CD4-positive, alpha-beta T cell treated with Interferon alpha-2 for 1 hour (primary cell): Measurements from ENCODE around the gene PTGES.

Source experiments
- DNase-seq, 2 donors: peaks; one replicate each; pipeline ENCODE4 v3.0.0-alpha.2; 2020 to 2022

Gene PTGES

DNA sequence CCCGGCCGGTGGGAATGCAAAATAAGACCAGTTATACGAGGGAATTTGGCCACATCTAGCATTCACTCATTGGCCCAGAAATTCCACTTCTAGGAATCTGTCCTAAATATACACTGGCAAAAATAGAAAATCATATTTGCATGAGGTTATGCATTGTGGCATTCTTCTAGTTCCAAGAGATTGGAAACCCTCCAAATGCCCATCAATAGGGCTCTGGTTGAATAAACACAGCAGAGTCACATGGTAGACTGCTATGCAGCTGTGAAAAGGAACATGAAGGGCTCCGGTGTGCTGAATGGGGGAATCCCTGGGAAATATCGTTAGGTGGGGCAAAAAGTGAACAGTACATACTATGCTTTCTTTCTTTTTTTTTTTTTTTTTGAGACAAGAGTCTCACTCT is 36.8 kb downstream of the PTGES start:
- no peak for DNase-seq

DNA sequence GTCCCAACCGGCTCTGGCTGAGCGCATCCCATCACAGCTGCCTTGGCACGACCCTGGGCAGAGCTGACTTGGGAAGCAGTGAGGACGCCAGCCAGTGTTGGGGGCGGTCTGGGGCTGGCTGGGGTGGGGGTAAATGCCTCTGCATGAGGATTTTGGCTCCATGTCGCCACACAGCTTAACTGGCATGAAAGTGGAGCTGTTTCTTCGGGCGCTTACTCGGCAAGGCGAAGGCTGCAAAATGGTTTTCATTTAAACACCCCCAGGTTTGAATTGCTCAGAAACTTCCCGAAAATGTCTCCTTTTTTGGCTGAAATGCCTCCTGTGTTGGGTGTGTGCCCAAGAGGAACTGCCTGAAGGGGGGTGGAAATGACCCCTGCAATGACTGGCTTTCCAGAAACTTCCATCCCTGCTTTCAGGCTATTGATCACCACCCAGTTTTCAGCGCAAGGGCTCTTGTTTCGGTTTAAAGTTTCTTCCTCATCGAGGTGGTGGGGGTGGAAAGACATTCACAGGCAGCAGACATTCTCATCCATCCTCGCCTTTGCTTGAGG is 38.3 kb downstream of the PTGES start:
- DNase-seq = no peak

DNA sequence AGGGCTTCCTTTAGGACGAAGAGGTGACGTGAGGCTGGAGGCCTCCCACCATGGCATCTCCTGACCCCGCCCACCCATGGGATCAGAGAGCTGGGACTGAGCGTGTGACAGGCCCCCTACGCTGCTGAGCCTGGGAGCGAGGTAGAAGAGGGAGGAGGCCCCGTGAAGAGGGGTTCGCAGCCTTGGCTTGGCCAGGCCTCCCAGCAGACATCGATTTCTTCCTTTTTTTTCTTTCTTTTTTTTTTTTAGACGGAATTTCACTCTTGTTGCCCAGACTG is 39.5 kb downstream of the PTGES start:
- DNase-seq = no peak

DNA sequence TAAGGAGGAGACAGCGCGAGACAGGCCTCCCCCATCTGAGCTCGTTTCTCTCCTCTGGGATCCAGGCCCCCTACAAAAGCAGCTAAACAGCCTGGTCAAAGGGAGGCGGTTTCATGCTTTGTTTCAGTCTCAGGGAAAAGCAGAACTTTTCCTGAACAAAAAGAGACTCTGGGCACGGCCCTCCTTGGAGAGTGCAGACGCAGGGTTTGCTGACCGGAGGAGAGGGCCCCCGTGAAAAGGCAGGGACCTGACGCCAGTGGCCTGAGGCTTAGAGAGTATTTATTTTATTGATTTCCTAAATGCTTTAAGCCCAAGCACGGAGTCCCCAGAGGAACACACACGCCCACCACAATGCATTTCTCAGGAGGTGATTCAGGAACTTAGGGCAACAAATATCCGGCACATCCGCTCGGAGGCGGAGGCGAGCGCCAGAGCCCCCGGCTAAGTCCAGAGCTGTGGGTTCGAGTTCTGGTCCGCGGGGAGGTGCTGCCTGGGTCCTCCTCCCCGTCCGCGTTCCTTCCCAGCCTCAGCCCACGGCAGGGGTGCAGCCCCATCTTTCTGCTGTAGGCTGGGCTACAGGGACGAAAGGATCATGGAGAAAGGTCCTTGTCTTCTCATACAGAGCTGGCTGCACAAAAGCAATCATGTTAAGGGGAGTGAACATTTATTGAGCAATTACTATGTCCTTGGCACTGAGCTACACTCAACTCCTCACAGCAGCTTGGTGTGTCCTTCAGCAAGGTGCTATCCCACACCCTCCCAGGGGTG is 40.0 kb downstream of the PTGES start:
- DNase-seq = no peak

DNA sequence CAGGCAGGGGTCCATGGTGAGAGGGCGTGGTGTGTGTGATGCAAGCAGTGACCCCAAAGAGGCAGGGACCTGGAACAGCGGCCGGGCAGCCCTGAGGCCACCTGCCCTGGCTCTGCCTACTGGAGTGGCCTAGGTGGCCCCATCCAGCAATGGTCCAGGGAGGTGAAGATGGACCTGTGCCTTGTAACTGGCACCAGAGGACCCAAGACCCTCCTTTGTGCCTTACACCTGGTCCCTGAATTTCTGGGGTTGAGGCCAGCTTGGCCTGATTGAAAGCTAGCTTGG is 42.7 kb downstream of the PTGES start:
- DNase-seq = no peak

DNA sequence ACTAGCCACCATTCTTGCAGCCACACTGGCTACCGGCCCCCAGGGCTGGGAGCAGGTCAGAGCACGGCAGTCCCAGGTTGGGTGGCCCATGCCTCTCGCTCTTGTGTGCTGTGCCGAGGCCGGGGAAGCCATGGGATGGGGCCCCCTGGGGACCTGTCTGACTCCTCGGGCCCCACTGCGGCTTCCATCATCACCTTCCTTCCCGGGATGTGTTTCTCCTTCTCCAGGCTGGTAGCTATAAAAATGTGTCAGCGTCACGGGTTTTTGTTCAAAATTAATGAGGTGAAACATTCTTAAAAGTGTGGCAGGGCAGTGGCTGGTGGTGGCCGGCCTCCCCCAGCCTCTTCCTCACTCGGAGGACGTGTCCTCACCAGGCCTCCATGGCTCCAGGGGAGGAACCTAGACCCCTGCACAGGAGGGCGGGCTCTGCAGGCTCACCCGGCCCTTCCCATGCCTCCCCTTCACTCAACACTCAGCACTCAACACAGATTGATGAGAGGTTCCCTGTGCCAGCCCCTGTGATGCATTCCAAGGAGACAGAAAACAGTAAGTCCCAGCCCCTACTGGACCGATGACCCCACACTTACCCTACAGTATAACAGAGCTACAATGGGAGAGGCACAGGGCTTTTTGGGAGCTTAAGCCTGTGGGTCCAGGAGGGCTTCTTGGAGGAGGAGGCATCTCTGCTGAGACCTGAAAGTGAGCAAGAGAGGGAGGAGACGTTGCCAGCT is 43.2 kb downstream of the PTGES start:
- no peak for DNase-seq

DNA sequence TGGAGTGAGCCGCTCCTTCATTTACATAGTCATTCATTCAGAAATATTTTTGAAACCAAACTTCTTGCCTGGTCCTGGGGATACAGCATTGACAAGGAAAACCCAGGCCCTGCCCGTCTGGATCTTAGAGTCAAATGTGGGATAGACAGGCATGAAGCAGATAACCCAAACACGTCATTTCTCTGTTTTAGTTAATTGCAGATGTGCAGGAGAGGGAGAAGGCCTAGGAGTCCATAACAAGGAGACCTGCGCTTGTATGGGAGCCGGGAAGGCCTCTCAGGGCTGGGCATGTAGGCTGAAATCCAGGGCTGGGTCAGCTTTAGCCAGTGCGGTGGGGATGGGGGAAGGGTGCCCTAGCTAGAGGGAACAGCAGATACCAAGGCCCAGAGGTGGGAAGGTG is 44.0 kb downstream of the PTGES start:
- no peak for DNase-seq

DNA sequence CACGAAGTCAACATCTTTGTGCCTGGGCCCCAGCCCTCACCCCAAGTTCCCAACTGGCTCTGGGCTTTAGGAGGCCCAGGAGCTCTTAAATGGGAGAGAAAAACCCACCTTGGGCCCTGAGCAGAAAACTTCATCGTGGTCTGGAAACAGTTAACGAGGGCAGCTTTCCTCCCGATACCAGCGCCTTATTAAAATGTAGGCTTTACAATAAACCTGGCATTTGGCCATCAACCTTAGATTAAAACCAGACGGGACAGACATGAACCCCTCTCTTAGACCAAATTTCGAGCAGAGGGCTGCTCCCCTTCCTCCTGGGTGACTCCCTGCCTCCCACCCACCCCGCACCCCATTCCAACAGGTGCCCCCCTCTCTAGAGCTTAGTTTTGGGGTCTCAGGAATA is 48.0 kb downstream of the PTGES start:
- DNase-seq = no peak

DNA sequence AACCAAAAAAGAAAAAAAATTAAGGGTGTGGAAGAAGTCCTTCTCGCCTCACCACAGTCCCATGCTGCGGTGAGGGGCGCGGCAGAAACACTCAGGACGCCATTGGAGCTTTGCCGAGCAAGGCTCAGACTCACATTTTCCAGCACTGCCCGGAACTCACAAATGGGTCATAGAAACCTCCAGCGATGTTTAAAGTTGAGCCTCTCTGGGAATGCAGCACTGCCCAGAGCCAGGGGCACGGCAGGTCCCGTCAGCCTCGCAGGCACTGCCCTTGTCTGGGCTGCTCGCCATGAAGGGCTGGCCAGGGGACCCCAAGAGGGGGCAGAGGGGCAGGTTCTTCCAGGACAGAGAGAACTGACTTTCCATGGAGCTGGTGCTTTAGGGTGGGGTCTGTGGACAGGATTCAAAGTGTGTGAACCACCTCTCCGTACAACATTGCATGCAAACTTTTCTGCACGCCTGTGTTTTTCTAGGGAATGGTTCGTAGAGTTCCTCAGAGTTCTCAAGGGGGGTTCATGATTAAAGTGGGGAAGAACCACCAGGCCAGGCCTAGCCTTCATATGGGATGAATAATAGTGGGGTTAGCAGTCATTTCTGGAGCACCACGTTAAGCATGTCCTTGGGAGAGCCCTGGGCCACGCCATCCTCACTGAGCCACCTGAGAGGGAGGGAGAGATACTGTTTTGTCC is 49.0 kb downstream of the PTGES start:
- no peak for DNase-seq

DNA sequence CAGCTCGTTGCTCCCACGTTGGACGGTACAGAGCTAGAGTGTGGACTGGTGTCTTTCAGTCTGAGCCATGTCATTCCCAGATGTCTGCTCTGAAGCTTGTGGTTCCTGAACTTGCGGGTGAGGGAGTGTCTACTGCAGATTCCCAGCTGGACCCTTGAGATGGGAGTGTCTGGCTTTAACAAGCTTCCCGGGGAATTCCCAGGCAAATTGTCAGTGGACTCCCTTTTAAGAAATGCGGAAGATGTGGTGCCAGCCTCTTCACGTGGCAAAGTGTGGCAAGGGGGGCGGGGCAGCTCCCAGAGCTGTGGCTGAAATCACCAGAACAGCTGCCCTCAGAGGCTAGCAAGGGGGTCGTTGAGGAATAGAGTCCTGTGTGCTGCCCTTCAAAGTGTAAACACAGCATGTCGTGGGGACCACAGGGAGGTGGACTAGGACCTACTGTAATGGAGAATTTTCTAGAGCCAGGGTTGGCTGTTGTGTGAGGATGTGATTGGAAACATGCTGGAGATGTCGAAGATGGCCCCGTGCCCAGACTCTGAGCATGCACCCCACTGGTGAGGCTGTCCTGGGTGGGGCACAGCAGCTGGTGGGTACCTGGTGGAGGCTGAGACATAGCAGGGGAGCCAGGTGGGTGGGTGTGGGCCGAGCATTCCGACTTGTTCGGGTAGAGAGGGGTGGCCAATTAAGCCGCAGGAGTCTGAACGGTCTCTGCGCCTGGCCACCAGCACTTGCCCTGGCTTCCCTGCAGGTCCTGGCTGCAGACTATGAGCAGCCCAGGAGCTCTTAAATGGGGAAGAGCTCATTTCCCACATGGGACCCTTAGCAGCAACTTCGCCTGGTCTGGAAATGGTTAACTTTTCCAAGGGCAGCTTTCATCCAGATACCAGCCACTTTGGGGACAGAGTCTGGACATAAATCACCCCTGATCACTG is 50.0 kb downstream of the PTGES start:
- no peak for DNase-seq

DNA sequence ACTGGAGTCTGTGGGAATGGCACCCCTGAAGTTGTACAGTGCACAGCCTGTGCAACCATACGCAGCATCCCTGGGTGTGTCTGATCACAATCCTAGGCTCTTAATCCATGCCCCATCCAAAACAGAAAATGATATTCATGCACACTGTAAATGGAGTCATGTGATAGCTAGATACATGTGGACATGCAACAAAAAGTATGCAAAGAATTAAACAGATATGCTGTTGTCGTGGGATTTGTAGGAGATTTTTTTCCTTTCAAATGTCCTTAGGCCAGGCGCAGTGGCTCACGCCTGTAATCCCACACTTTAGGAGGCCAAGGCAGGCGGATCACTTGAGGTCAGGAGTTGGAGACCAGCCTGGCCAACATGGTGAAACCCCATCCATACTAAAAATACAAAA is 51.3 kb downstream of the PTGES start:
- no peak for DNase-seq

DNA sequence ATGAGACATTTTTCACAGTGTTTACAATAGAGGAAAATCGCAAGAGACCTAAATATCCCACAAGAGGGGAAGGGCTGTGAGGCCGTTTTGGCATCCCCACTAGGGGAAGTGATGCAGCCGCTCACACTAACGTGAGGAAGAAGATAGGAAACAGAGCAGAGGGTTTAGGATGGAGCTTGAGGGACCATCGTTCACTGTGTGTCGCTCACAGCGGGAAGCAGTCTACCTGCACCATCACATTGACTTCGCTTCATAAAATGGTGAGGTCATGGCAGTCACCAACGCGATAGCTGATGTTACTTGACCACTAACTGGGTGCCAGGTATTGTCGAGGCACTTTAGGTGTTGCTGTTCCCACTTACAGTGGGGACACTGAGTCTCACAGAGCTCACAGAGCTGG is 51.8 kb downstream of the PTGES start:
- no peak for DNase-seq

DNA sequence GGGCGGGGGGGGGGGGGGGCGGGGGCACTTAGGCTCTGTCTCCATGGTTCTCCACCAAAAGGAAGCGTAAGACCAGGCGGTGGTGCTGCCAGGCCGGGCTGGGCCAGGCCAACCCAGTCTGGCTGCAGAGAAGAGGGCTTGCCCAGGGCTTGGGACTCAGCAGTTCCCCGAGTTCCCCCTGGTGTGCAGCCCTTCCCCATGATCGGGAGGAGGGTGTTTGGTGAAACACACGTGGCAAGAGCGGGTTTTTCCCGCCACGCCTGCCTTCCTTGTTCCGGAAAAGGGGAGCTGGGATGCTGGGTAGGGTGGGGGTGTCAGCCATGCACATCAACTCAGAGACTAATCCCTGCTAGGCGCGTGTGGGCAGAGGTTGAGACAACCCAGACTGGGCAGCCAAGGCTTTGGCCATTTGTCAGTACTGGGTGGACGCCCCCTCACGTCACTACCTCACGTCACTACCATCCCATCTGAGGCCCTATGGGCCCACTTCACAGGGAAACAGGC is 54.5 kb downstream of the PTGES start:
- no peak for DNase-seq

DNA sequence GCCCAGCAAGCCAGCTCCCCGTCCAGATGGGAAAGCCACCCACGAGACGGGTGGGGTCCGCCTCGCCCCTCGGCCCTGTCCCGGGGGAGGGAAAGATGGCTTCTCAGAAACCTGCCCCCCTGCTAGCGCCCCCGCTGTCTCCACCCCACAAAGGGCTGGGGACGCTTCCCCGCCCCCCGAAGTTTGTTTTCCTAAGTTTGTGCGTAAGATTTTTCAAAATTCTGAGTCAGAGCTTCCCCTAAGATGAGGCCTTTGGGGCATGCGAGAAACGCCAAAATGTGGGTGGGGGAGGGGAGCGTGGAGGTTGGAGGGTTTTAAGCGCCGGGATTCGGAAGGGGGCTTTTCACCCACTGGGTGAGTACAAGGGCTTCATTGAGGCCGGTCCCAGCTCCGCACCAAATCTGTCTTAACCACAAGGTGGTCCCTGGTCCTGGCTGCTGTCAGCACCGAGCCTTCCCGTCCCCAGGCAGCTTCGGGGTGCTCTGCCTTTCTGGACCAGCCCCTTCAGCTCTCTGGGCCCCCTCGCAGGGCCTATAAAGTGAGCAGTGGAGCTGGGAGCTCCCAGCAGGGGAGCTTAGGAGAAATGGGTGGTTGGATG is 55.1 kb downstream of the PTGES start:
- DNase-seq = no peak

DNA sequence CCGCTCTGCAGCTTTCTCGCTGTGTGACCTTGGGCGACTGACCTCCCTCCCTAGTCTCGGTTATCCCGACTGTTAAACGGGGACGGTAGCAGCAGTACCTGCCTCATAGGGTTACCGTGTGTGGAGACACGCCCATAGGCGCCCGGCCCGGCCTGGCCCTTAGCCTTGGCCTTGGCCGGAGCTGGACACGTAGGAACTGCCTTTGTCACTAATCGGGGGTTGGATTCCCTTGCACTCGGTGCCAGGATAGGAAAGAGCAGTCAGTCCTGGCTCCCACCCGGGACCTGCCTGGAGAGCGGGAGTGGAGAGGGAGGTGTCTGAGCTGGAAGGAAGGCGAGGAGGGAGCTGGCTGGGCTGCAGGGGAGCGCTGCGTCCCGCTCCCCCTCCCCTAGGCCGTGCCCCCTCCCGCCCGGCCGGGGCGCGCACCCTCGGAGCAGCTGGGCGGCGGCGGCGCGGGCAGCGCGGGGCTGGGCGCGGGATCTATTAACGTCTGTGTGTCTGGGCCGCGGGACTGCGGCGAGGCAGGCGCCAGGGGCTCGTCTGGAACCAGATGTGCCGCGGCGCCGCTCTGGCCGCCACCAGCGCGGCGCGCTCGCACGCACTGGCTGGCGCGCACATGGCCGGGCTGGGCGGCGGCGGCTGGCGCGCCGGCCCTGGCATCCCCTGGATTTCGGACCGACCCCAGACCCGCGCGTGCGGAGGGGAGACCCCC is 55.7 kb downstream of the PTGES start:
- DNase-seq = no peak

DNA sequence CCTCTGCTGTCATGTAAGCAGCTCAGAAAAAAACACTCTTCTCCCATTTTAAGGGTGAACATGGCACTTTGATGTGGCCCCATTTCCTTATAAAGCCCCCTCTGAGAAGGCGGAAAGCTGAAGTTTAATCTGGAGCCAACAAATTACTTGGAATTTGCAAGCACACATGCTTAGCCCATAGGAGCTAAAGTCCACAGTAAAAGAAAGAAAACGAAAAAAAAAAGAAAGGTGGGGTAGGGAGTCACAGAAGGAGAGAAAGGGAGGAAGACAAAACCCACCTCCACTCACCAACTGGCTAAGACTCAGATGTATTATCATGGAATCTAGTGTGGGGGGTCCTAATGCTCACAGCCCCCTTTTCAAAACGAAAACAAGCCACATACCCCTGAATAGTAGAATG is 57.0 kb downstream of the PTGES start:
- no peak for DNase-seq

DNA sequence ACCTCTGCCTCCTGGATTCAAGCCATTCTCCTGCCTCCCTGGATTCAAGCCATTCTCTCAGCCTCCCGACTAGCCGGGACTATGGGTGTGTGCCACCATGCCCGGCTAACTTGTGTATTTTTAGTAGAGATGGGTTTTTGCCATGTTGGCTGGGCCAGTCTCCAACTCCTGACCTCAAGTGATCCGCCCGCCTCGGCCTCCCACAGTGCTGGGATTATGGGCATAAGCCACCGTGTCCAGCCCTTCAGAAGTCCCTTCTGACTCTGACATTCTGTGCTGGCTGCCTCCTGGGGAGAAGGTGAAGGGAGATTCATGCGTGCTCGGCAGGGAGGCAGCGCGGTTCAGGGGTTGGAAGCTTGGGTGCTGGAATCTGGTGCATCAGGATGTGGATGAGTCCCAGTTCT is 58.6 kb downstream of the PTGES start:
- DNase-seq = no peak

DNA sequence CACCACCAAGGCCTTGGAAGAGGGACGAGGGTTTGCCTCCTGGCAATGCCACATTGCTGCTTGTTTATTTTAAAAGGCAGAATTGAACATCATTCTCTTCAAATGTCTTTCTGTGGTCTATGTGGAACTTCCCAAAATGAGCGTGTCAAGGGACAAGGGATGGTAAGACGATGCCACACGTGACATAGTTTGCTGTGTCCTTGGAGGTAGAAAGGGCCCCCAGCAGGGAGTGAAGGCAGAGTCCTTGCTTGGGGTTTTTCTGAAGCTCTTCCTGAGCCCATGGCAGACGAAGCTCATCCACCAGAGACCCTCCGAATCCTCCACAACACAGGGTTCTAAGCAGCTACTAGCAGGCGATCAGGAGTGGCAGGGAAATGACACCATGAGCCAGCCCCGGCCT is 59.1 kb downstream of the PTGES start:
- DNase-seq = no peak

DNA sequence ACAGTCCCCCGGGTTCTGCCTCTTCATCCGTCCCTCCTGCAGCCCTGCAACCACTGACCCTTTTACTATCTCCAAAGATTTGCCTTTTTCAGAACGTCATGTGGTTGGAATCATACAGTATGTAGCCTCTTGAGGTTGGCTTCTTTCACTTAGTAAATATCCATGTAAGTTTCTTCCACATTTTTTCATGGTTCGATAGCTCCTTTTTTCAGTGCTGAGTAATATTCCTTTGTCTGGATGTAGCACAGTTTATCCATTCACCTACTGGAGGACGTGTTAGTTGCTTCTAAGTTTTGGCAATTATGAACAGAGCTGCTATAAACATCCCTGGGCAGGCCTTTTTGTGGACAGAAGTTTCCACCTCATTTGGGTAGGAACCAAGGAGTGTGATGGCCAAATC is 60.3 kb downstream of the PTGES start:
- DNase-seq = no peak
